ENCODE results near the gene BTBD16.

Gene BTBD16

GRCh38 chr10:122292376-122292775 is 21.3 kb downstream of the BTBD16 start:
- H3K4me3 ChIP-seq = no peak overlapping the region
- no peak for TF ChIP-seq Cebpa-rat (IDR thresholded peaks at IDR 0.05)
- H3K27ac ChIP-seq = no peak overlapping the region
- H3K4me2 ChIP-seq = no peak overlapping the region
- no peaks in the 10 kb centered on the region for H3K27me3 ChIP-seq
- H3K9ac ChIP-seq = no peak overlapping the region
- no peaks in the 10 kb centered on the region for H4K20me1 ChIP-seq
- H3K9me3 ChIP-seq (replicated peaks in 1 of 11) = no peaks in the 10 kb centered on the region
- no peaks in the 10 kb centered on the region for H3K36me3 ChIP-seq
- peaks cover 0 to 22% (median 17%) of the 10 kb centered on the region in 10 experiments; a peak in 12 of 20 replicates for H3K4me1 ChIP-seq

GRCh38 chr10:122293156-122293960 is 22.3 kb downstream of the BTBD16 start:
- H3K36me3 ChIP-seq = no peaks in the 10 kb centered on the region
- H3K4me1 ChIP-seq = peaks cover 0 to 22% (median 17%) of the 10 kb centered on the region in 10 experiments; a peak in 12 of 20 replicates
- no peak for TF ChIP-seq Cebpa-rat (IDR thresholded peaks at IDR 0.05)
- H3K9me3 ChIP-seq (replicated peaks in 1 of 11) = no peaks in the 10 kb centered on the region
- H3K27me3 ChIP-seq = no peaks in the 10 kb centered on the region
- H3K9ac ChIP-seq = no peak overlapping the region
- H4K20me1 ChIP-seq = no peaks in the 10 kb centered on the region
- H3K4me3 ChIP-seq = no peak overlapping the region
- no peak overlapping the region for H3K27ac ChIP-seq
- no peak overlapping the region for H3K4me2 ChIP-seq

GRCh38 chr10:122293961-122294380 is 22.9 kb downstream of the BTBD16 start:
- no peak overlapping the region for H3K9ac ChIP-seq
- H3K9me3 ChIP-seq (replicated peaks in 1 of 11) = no peaks in the 10 kb centered on the region
- H3K36me3 ChIP-seq = no peaks in the 10 kb centered on the region
- H3K27me3 ChIP-seq = no peaks in the 10 kb centered on the region
- H3K4me2 ChIP-seq = no peak overlapping the region
- TF ChIP-seq Cebpa-rat (IDR thresholded peaks at IDR 0.05) = no peak
- no peaks in the 10 kb centered on the region for H4K20me1 ChIP-seq
- H3K4me3 ChIP-seq = no peak overlapping the region
- no peak overlapping the region for H3K27ac ChIP-seq
- H3K4me1 ChIP-seq = peaks cover 0 to 22% (median 18%) of the 10 kb centered on the region in 10 experiments; a peak in 13 of 20 replicates

- Histone ChIP-seq H4K20me1 (no peaks in the 10 kb centered on the region), H3K27ac (no peak overlapping the region), H3K4me2 (peak overlapping the region in 4 of 11 experiments; percentile 4 to 10 (median 6); a peak in 5 of 22 replicates), H3K4me3 (no peak overlapping the region), H3K27me3 (no peaks in the 10 kb centered on the region), H3K9me3 (replicated peaks in 1 of 11) (no peaks in the 10 kb centered on the region), H3K9ac (no peak overlapping the region), H3K36me3 (no peaks in the 10 kb centered on the region), H3K4me1 (peaks cover 0 to 23% (median 19%) of the 10 kb centered on the region in 10 experiments; a peak in 13 of 20 replicates)
- TF ChIP-seq Cebpa-rat (IDR thresholded peaks at IDR 0.05) = no peak
Measured at GRCh38 chr10:122294511-122295450, 23.7 kb downstream of the BTBD16 start.

GRCh38 chr10:122295451-122295809 is 24.3 kb downstream of the BTBD16 start:
- no peaks in the 10 kb centered on the region for H4K20me1 ChIP-seq
- no peaks in the 10 kb centered on the region for H3K27me3 ChIP-seq
- H3K36me3 ChIP-seq = no peaks in the 10 kb centered on the region
- peaks cover 0 to 23% (median 19%) of the 10 kb centered on the region in 10 experiments; a peak in 13 of 20 replicates for H3K4me1 ChIP-seq
- no peak overlapping the region for H3K9ac ChIP-seq
- H3K4me3 ChIP-seq = no peak overlapping the region
- H3K27ac ChIP-seq = no peak overlapping the region
- peak overlapping the region in 3 of 11 experiments; percentile 4 to 7 (median 5); a peak in 3 of 22 replicates for H3K4me2 ChIP-seq
- no peak for TF ChIP-seq Cebpa-rat (IDR thresholded peaks at IDR 0.05)
- no peaks in the 10 kb centered on the region for H3K9me3 ChIP-seq (replicated peaks in 1 of 11)

- TF ChIP-seq Cebpa-rat (IDR thresholded peaks at IDR 0.05) = no peak
- H3K27ac ChIP-seq = no peak overlapping the region
- no peak overlapping the region for H3K9ac ChIP-seq
- no peak overlapping the region for H3K4me2 ChIP-seq
- no peaks in the 10 kb centered on the region for H3K36me3 ChIP-seq
- H4K20me1 ChIP-seq = no peaks in the 10 kb centered on the region
- peaks cover 0 to 17% (median 11%) of the 10 kb centered on the region in 10 experiments; a peak in 9 of 20 replicates for H3K4me1 ChIP-seq
- H3K4me3 ChIP-seq = no peak overlapping the region
- H3K27me3 ChIP-seq = no peaks in the 10 kb centered on the region
- H3K9me3 ChIP-seq (replicated peaks in 1 of 11) = no peaks in the 10 kb centered on the region
Measured at GRCh38 chr10:122296363-122297120, 25.4 kb downstream of the BTBD16 start.

- peaks cover 0 to 17% (median 11%) of the 10 kb centered on the region in 10 experiments; a peak in 9 of 20 replicates for H3K4me1 ChIP-seq
- H4K20me1 ChIP-seq = no peaks in the 10 kb centered on the region
- H3K9me3 ChIP-seq (replicated peaks in 1 of 11) = no peaks in the 10 kb centered on the region
- no peak overlapping the region for H3K27ac ChIP-seq
- H3K4me2 ChIP-seq = no peak overlapping the region
- no peaks in the 10 kb centered on the region for H3K27me3 ChIP-seq
- no peak overlapping the region for H3K4me3 ChIP-seq
- no peak for TF ChIP-seq Cebpa-rat (IDR thresholded peaks at IDR 0.05)
- no peaks in the 10 kb centered on the region for H3K36me3 ChIP-seq
- no peak overlapping the region for H3K9ac ChIP-seq
Measured at GRCh38 chr10:122297583-122297982, 26.5 kb downstream of the BTBD16 start.

GRCh38 chr10:122298206-122298597 is 27.1 kb downstream of the BTBD16 start:
- no peaks in the 10 kb centered on the region for H3K27me3 ChIP-seq
- H3K9ac ChIP-seq = no peak overlapping the region
- peaks cover 0 to 17% (median 11%) of the 10 kb centered on the region in 10 experiments; a peak in 9 of 20 replicates for H3K4me1 ChIP-seq

More at GRCh38 chr10:122298206-122298597, 27.1 kb downstream of the BTBD16 start:
- Histone ChIP-seq H3K9me3 (replicated peaks in 1 of 11) (no peaks in the 10 kb centered on the region), H3K36me3 (no peaks in the 10 kb centered on the region), H3K27ac (no peak overlapping the region), H4K20me1 (no peaks in the 10 kb centered on the region), H3K4me3 (no peak overlapping the region), H3K4me2 (no peak overlapping the region)
- no peak for TF ChIP-seq Cebpa-rat (IDR thresholded peaks at IDR 0.05)
